ENCODE results near the gene MX1. TPM values are rescaled to one million over a fixed set of nuclear protein-coding genes. Genes with fewer than 3 reads are reported as not detected.

MX1 gene
- total and polyA plus RNA-seq, 8 donors: 4.9 to 21.4 (median 11.2) TPM

DNA sequence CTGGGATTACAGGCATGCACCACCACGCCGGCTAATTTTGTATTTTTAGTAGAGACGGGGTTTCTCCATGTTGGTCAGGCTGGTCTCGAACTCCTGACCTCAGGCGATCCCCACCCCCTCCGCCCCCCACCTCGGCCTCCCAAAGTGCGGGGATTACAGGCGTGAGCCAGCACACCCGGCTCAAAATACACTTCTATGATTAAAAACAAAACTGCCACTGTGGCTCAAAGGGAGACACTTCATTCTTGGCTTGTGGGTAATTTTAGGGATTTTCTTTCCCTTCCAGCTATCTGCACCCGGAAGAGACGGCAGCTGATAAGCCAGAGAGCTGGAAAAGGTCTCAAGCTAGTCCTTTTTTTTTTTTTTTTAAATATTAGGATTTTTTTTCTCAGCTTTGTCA, 57.4 kb downstream of the MX1 start:
- Histone ChIP-seq H3K9me3 (no peaks in the 10 kb centered on the region), H3K27ac (peak overlapping the region in 1 of 4 donors; percentile 22), H3K36me3 (peaks cover 0 to 71% (median 9%) of the 10 kb centered on the region in 3 donors), H3K4me3 (no peak overlapping the region), H3K4me1 (peaks cover 46 to 55% (median 50%) of the 10 kb centered on the region in 3 donors), H3K27me3 (no peaks in the 10 kb centered on the region)
- WGBS, 2 donors: 76 to 77% methylated on average over 12 of the region's 12 CpGs
- FAIRE-seq (no peak), DNase-seq (no peak), ATAC-seq (no peak)
- TF ChIP-seq, protein P1, sequence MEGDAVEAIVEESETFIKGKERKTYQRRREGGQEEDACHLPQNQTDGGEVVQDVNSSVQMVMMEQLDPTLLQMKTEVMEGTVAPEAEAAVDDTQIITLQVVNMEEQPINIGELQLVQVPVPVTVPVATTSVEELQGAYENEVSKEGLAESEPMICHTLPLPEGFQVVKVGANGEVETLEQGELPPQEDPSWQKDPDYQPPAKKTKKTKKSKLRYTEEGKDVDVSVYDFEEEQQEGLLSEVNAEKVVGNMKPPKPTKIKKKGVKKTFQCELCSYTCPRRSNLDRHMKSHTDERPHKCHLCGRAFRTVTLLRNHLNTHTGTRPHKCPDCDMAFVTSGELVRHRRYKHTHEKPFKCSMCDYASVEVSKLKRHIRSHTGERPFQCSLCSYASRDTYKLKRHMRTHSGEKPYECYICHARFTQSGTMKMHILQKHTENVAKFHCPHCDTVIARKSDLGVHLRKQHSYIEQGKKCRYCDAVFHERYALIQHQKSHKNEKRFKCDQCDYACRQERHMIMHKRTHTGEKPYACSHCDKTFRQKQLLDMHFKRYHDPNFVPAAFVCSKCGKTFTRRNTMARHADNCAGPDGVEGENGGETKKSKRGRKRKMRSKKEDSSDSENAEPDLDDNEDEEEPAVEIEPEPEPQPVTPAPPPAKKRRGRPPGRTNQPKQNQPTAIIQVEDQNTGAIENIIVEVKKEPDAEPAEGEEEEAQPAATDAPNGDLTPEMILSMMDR (IDR thresholded peaks at IDR 0.05): no peak
- intact Hi-C loops (cut with DNase I): no loop called here

DNA sequence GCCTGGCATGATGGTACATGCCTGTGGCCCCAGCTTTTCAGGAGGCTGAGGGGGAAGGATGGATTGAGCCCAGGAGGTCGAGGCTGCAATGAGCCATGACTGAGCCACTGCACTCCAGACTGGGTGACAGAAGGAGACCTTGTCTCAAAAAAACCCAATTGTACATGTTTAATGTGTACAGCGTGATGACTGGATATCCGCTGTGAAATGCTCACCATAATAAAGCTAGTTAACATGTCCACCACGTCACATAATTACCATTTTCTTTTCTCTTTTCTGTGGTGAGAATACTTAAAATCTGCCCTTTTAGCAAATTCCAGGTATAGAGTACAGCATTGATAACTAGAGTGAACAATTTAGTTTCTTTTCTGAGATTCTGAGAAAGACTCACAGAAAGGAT, 57.9 kb downstream of the MX1 start:
- no peaks in the 10 kb centered on the region for H3K27me3 ChIP-seq
- H3K9me3 ChIP-seq: no peaks in the 10 kb centered on the region
- ATAC-seq (no peak), DNase-seq (no peak), FAIRE-seq (no peak)
- intact Hi-C loops (cut with DNase I): no loop called here
- TF ChIP-seq, protein P1 (IDR thresholded peaks at IDR 0.05): no peak
- no peak overlapping the region for H3K4me3 ChIP-seq
- H3K4me1 ChIP-seq: peaks cover 40 to 49% (median 45%) of the 10 kb centered on the region in 3 donors
- peaks cover 0 to 74% (median 15%) of the 10 kb centered on the region in 3 donors for H3K36me3 ChIP-seq
- WGBS, 2 donors: 87 to 88% methylated on average over 4 of the region's 4 CpGs
- H3K27ac ChIP-seq: no peak overlapping the region

DNA sequence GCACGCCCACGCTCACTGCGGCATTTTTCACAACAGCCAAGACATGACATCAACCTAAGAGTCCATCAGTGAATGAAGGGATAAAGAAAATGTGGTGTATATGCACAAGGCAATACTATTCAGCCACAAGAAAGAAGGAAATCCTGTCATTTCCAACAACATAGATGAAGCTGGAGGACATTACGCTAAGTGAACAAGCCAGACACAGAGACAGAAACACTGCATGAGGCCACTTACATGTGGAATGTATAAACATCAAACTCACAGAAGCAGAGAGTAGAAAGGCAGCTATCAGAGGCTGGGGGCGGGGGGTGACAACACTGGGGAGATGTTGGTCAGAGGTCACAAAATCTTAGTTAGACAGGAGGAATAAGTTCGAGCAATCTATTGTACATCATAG, 61.0 kb downstream of the MX1 start:
- no peak for FAIRE-seq
- intact Hi-C loops (cut with DNase I): no loop called here
- WGBS, 2 donors: 86 to 94% methylated on average over 6 of the region's 6 CpGs

DNA sequence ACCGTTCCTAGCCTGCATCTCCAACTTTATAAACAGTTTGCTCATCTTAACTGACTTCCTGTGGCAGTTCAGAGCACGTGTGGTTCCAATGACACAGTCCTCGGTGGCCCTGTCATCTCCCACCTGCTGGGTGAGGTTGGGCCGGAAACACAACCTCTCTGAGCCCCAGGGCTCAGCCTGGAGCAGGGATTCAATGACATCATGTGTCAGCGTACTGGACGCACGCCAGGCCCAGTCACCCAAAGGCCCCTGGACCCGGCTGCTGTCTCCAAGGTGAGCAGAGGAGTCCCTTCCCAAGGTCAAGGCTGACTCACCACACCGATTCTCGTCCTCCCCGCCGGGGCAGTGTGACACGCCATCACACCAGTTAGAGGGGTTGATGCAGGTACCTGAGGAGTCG, 62.0 kb downstream of the MX1 start:
- Histone ChIP-seq H3K27me3 (no peaks in the 10 kb centered on the region), H3K36me3 (peaks cover 3 to 46% (median 21%) of the 10 kb centered on the region in 3 donors), H3K9me3 (no peaks in the 10 kb centered on the region), H3K4me1 (peaks cover 30 to 50% (median 43%) of the 10 kb centered on the region in 3 donors), H3K4me3 (no peak overlapping the region), H3K27ac (no peak overlapping the region)
- intact Hi-C loops (cut with DNase I): no loop called here
- 76 to 78% methylated on average over 14 of the region's 14 CpGs for WGBS, 2 donors
- DNase-seq (peak in 4 of 6 donors; percentile 59 to 79 (median 74)), ATAC-seq (no peak), FAIRE-seq (no peak)
- TF ChIP-seq, protein P1 (IDR thresholded peaks at IDR 0.05): no peak

More for the DNA sequence above, 61.0 kb downstream of the MX1 start:
- Histone ChIP-seq H3K4me3 (no peak overlapping the region), H3K36me3 (peaks cover 3 to 49% (median 21%) of the 10 kb centered on the region in 3 donors), H3K4me1 (peaks cover 30 to 44% (median 36%) of the 10 kb centered on the region in 3 donors), H3K9me3 (no peaks in the 10 kb centered on the region), H3K27ac (peak overlapping the region in 3 of 4 donors; percentile 37 to 77 (median 75)), H3K27me3 (no peaks in the 10 kb centered on the region)
- no peak for ATAC-seq
- TF ChIP-seq, protein P1 (IDR thresholded peaks at IDR 0.05): no peak
- no peak for DNase-seq

DNA sequence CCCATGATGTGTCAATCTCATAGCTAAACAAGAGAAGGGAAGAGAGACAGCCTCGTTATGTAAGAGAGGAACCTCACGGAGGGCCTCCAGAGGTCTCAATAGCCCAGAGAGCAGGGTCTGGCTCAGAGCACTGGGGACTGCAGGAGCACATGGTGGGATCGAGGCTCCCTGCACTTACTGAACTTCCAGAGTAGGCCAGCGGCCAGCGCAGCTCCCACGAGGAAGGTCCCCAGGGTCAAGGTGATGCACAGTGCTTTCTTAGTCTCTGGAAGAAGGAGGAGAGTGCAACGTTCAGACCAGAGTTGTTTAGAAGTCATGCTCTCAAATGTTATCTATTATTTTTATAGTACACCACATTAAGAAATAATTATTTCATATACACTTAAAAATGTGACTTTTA, 63.3 kb downstream of the MX1 start:
- H3K27me3 ChIP-seq: no peaks in the 10 kb centered on the region
- TF ChIP-seq, protein P1 (IDR thresholded peaks at IDR 0.05): no peak
- ATAC-seq: no peak
- DNase-seq: no peak
- FAIRE-seq: no peak
- intact Hi-C loops (cut with DNase I): no loop called here
- peak overlapping the region in 1 of 4 donors; percentile 28 for H3K27ac ChIP-seq
- H3K36me3 ChIP-seq: peaks cover 3 to 49% (median 26%) of the 10 kb centered on the region in 3 donors
- peaks cover 22 to 45% (median 32%) of the 10 kb centered on the region in 3 donors for H3K4me1 ChIP-seq
- H3K9me3 ChIP-seq: no peaks in the 10 kb centered on the region
- no peak overlapping the region for H3K4me3 ChIP-seq
- 78 to 80% methylated on average over 7 of the region's 7 CpGs for WGBS, 2 donors
